ENCODE results near the gene CCDC116.

The CCDC116 gene

DNA sequence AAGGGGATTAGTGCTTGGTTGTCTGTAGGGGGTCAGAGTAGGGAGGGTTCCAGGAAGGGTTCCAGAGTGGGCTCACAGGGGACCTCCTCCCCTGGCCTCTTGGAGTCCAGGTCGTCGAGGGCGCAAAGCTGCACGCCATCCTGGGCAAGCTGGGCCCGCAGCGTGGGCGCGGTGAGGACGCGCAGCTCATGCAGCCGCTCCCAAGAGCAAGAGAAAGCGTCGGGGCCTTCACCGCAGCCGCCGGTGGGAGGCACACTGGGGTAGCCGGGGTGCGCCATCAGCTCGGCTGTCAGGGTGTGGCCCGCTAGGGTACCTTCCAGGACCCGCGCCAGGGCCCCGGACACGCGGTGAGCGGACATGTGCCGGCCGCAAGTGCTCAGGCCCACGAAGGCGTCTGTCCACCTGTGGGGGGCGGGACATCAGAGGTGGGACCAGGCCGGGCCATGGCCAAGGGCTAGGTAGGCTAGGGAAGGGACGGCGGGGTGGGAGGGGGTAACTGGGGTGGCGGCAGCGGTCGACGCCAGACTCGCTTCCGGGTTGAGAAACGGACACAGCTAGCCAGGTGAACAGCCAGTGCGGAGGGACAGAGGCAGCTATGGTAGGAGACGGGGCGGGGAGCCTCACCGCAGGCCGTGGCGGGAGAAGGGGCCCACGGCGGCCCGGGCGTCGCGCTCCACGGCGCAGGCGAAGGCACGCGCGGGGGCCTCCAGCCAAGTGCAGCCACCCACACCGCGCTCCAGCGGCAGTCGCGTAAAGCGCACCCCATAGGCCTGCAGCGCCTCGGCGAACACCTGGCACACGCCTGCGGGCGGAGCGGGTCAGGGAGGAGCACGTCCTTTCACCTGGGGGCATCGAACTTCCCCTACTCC, 3.9 kb upstream of the CCDC116 start:
- DNase-seq (ENCODE audit: low read depth) = no peak
- H3K4me3 ChIP-seq (ENCODE audit: low read depth, low read length) = peak overlapping the region; percentile 82
- no peak for TF ChIP-seq CTCF (IDR thresholded peaks at IDR 0.05; ENCODE audit: low read depth, low read length, missing control alignments)

GRCh38 chr22:21629255-21630149, 3.1 kb upstream of the CCDC116 start, which contains the start of gene YDJC:
Gene YDJC (minus strand): TSS chr22:21630022. CDS start chr22:21630014, 8 bp downstream.
- DNase-seq (ENCODE audit: low read depth) = peak; percentile 92
- TF ChIP-seq CTCF (IDR thresholded peaks at IDR 0.05; ENCODE audit: low read depth, low read length, missing control alignments) = peak; percentile 76
- H3K4me3 ChIP-seq (ENCODE audit: low read depth, low read length) = peak within 1 kb of the TSS; percentile 82

DNA sequence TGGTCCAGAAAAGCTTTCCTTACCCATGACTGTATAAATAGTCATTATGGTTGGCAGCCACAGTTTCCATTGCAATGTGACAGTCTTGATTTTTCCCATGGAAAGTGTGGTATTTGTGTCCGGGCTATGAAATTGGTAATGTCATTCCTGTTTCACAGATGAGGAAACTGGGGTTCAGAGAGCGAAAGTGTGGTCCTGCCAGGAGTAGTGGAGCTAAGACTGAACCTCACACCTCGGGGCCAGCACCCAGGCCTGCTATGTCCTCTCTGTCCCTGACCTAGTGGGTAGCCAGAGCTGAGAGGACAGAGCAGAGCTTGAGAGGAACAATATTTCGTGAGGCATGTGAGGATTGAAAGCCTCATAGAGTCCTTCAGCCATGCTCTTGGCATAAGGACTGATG, 1.5 kb upstream of the CCDC116 start:
- TF ChIP-seq CTCF (IDR thresholded peaks at IDR 0.05; ENCODE audit: low read depth, low read length, missing control alignments) = no peak
- no peak overlapping the region for H3K4me3 ChIP-seq (ENCODE audit: low read depth, low read length)
- DNase-seq (ENCODE audit: low read depth) = no peak

DNA sequence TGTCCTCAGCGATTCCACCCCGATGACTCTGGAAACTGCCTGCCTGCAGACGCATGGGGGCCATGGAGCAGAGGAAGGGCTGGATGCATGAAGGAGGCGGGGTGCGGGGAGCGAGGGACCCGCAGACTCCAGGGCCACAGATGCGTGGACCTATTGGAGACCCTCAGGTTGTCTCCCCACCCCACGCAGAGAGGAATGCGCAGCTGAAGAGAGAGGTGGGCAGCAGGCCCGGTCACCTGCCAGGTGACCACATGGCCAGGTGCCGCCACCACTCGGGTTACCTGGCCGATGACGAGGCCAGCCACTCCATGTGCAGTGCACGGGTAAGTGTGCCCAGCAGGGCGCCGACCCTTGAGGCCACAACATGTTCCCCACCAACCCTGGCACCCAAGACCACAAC, 371 bp downstream of the CCDC116 start:
- H3K4me3 ChIP-seq (ENCODE audit: low read depth, low read length) = no peak overlapping the region
- no peak for TF ChIP-seq CTCF (IDR thresholded peaks at IDR 0.05; ENCODE audit: low read depth, low read length, missing control alignments)
- no peak for DNase-seq (ENCODE audit: low read depth)

DNA sequence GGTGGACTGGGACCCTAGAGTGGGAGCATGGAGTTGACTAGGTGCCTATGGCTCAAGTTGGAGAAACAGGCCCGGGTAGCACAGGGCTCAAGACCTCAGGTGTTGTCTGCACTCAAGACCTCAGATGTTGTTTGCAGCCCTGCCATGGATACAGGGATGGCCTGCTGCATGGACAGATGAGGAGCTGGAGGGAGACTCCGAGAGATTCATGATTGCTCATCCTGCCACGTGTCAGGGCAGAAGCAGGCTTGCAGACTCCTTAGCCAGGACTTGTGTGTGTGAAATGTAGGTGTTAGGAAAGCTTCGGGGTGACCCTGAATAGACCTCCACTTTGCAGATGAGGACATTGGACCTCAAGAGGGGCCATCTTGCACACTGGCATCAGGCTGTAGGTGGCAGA, 921 bp downstream of the CCDC116 start:
- TF ChIP-seq CTCF (IDR thresholded peaks at IDR 0.05; ENCODE audit: low read depth, low read length, missing control alignments) = no peak

GRCh38 chr22:21634081-21634480, 1.5 kb downstream of the CCDC116 start:
- TF ChIP-seq CTCF (IDR thresholded peaks at IDR 0.05; ENCODE audit: low read depth, low read length, missing control alignments) = no peak
- H3K4me3 ChIP-seq (ENCODE audit: low read depth, low read length) = no peak overlapping the region
- no peak for DNase-seq (ENCODE audit: low read depth)

More for the DNA sequence above, 921 bp downstream of the CCDC116 start:
- no peak for DNase-seq (ENCODE audit: low read depth)
- H3K4me3 ChIP-seq (ENCODE audit: low read depth, low read length) = no peak overlapping the region

Measured in GM12864 (cell line).